ENCODE measurements around the gene PARP11.

PARP11 gene

GRCh38 chr12:3761116-3761735, 112.0 kb downstream of the PARP11 start:
- DNase-seq: no peak

- no peak for DNase-seq
Measured at GRCh38 chr12:3759878-3760277, 113.3 kb downstream of the PARP11 start.
